NCI-H748 treated with DMSO at 0.1 percent for 48 hours (cell line): Measurements from ENCODE around the gene MACC1.
A peak's percentile ranks its signal among the peaks of the same experiment; 100 is the strongest.

Source experiments
- DNase-seq: peaks from one replicate; lab custom pipeline; 2025; lab: John Stamatoyannopoulos, UW

The MACC1 gene

GRCh38 chr7:20229646-20230500 lies 12.7 kb upstream of the MACC1 start:
- no peak for DNase-seq

- no peak for DNase-seq
These were observed 11.9 kb upstream of the MACC1 start for GRCh38 chr7:20229081-20229480.

GRCh38 chr7:20228654-20229053 lies 11.5 kb upstream of the MACC1 start:
- no peak for DNase-seq

GRCh38 chr7:20227291-20227795 lies 10.2 kb upstream of the MACC1 start:
- no peak for DNase-seq

- no peak for DNase-seq
These were observed 9.7 kb upstream of the MACC1 start for GRCh38 chr7:20226860-20227259.

GRCh38 chr7:20225384-20225783 lies 8.2 kb upstream of the MACC1 start:
- no peak for DNase-seq

GRCh38 chr7:20224025-20224424 lies 6.8 kb upstream of the MACC1 start:
- no peak for DNase-seq

GRCh38 chr7:20223356-20223755 lies 6.2 kb upstream of the MACC1 start:
- no peak for DNase-seq

GRCh38 chr7:20222219-20222828 lies 5.1 kb upstream of the MACC1 start:
- DNase-seq: no peak

- DNase-seq: no peak
These were observed 3.9 kb upstream of the MACC1 start for GRCh38 chr7:20220921-20221547.

GRCh38 chr7:20220293-20220761 lies 3.1 kb upstream of the MACC1 start:
- no peak for DNase-seq

GRCh38 chr7:20219446-20220292 lies 2.5 kb upstream of the MACC1 start:
- peak; percentile 74 for DNase-seq

GRCh38 chr7:20219062-20219445 lies 1.9 kb upstream of the MACC1 start:
- no peak for DNase-seq

- no peak for DNase-seq
These were observed 1.1 kb upstream of the MACC1 start for GRCh38 chr7:20218279-20218678.

- peak; percentile 11 for DNase-seq
These were observed 663 bp downstream of the MACC1 start for GRCh38 chr7:20216406-20217036.

- DNase-seq: no peak
These were observed 2.1 kb downstream of the MACC1 start for GRCh38 chr7:20214921-20215669.

- DNase-seq: no peak
These were observed 3.1 kb downstream of the MACC1 start for GRCh38 chr7:20214132-20214531.

GRCh38 chr7:20213378-20213777 lies 3.8 kb downstream of the MACC1 start:
- DNase-seq: no peak

GRCh38 chr7:20211376-20211775 lies 5.8 kb downstream of the MACC1 start:
- no peak for DNase-seq

GRCh38 chr7:20208651-20209307 lies 8.4 kb downstream of the MACC1 start:
- no peak for DNase-seq
